ENCODE data around the gene FZD10.

Gene FZD10

GRCh38 chr12:130167537-130167936 lies 5.3 kb downstream of the FZD10 start:
- H3K4me3 ChIP-seq (ENCODE audit: low read depth, low read length) = no peak overlapping the region
- H3K36me3 ChIP-seq (ENCODE audit: control insufficient read depth, insufficient read depth, low read length) = no peaks in the 10 kb centered on the region
- no peak overlapping the region for H3K9ac ChIP-seq (ENCODE audit: low read length)
- H3K27ac ChIP-seq (ENCODE audit: low read depth, low read length) = no peak overlapping the region
- H3K27me3 ChIP-seq (ENCODE audit: control insufficient read depth, insufficient read depth, low read length) = peaks cover 99% of the 10 kb centered on the region
- H3K4me1 ChIP-seq (ENCODE audit: control insufficient read depth, insufficient read depth, low read length) = peaks cover 34% of the 10 kb centered on the region
- no peaks in the 10 kb centered on the region for H3K9me3 ChIP-seq (ENCODE audit: control insufficient read depth, insufficient read depth, low read depth, low read length)

- Histone ChIP-seq H3K4me1 (ENCODE audit: control insufficient read depth, insufficient read depth, low read length) (peaks cover 20% of the 10 kb centered on the region), H3K9ac (ENCODE audit: low read length) (no peak overlapping the region), H3K27me3 (ENCODE audit: control insufficient read depth, insufficient read depth, low read length) (peaks cover 97% of the 10 kb centered on the region), H3K9me3 (ENCODE audit: control insufficient read depth, insufficient read depth, low read depth, low read length) (no peaks in the 10 kb centered on the region), H3K4me3 (ENCODE audit: low read depth, low read length) (no peak overlapping the region), H3K27ac (ENCODE audit: low read depth, low read length) (no peak overlapping the region), H3K36me3 (ENCODE audit: control insufficient read depth, insufficient read depth, low read length) (no peaks in the 10 kb centered on the region)
Observed at GRCh38 chr12:130169256-130169655, 7.0 kb downstream of the FZD10 start.

GRCh38 chr12:130169924-130170323 lies 7.7 kb downstream of the FZD10 start:
- H3K9me3 ChIP-seq (ENCODE audit: control insufficient read depth, insufficient read depth, low read depth, low read length) = no peaks in the 10 kb centered on the region
- H3K27ac ChIP-seq (ENCODE audit: low read depth, low read length) = no peak overlapping the region
- H3K36me3 ChIP-seq (ENCODE audit: control insufficient read depth, insufficient read depth, low read length) = no peaks in the 10 kb centered on the region
- peaks cover 15% of the 10 kb centered on the region for H3K4me1 ChIP-seq (ENCODE audit: control insufficient read depth, insufficient read depth, low read length)
- H3K9ac ChIP-seq (ENCODE audit: low read length) = no peak overlapping the region
- no peak overlapping the region for H3K4me3 ChIP-seq (ENCODE audit: low read depth, low read length)
- H3K27me3 ChIP-seq (ENCODE audit: control insufficient read depth, insufficient read depth, low read length) = peaks cover 93% of the 10 kb centered on the region

GRCh38 chr12:130170611-130171010 lies 8.3 kb downstream of the FZD10 start:
- Histone ChIP-seq H3K27ac (ENCODE audit: low read depth, low read length) (no peak overlapping the region), H3K4me3 (ENCODE audit: low read depth, low read length) (no peak overlapping the region), H3K4me1 (ENCODE audit: control insufficient read depth, insufficient read depth, low read length) (peaks cover 9% of the 10 kb centered on the region), H3K9me3 (ENCODE audit: control insufficient read depth, insufficient read depth, low read depth, low read length) (no peaks in the 10 kb centered on the region), H3K27me3 (ENCODE audit: control insufficient read depth, insufficient read depth, low read length) (peaks cover 88% of the 10 kb centered on the region), H3K9ac (ENCODE audit: low read length) (no peak overlapping the region), H3K36me3 (ENCODE audit: control insufficient read depth, insufficient read depth, low read length) (no peaks in the 10 kb centered on the region)

- Histone ChIP-seq H3K9me3 (ENCODE audit: control insufficient read depth, insufficient read depth, low read depth, low read length) (no peaks in the 10 kb centered on the region), H3K27ac (ENCODE audit: low read depth, low read length) (no peak overlapping the region), H3K4me1 (ENCODE audit: control insufficient read depth, insufficient read depth, low read length) (no peaks in the 10 kb centered on the region), H3K27me3 (ENCODE audit: control insufficient read depth, insufficient read depth, low read length) (peaks cover 46% of the 10 kb centered on the region), H3K4me3 (ENCODE audit: low read depth, low read length) (no peak overlapping the region), H3K9ac (ENCODE audit: low read length) (no peak overlapping the region), H3K36me3 (ENCODE audit: control insufficient read depth, insufficient read depth, low read length) (no peaks in the 10 kb centered on the region)
Observed at GRCh38 chr12:130177635-130178242, 15.5 kb downstream of the FZD10 start.

- Histone ChIP-seq H3K4me3 (ENCODE audit: low read depth, low read length) (no peak overlapping the region), H3K4me1 (ENCODE audit: control insufficient read depth, insufficient read depth, low read length) (no peaks in the 10 kb centered on the region), H3K36me3 (ENCODE audit: control insufficient read depth, insufficient read depth, low read length) (no peaks in the 10 kb centered on the region)
Observed at GRCh38 chr12:130178282-130178681, 16.0 kb downstream of the FZD10 start.

GRCh38 chr12:130179191-130179590 lies 16.9 kb downstream of the FZD10 start:
- no peak overlapping the region for H3K27ac ChIP-seq (ENCODE audit: low read depth, low read length)
- no peak overlapping the region for H3K9ac ChIP-seq (ENCODE audit: low read length)
- no peak overlapping the region for H3K4me3 ChIP-seq (ENCODE audit: low read depth, low read length)
- no peaks in the 10 kb centered on the region for H3K36me3 ChIP-seq (ENCODE audit: control insufficient read depth, insufficient read depth, low read length)
- no peaks in the 10 kb centered on the region for H3K4me1 ChIP-seq (ENCODE audit: control insufficient read depth, insufficient read depth, low read length)
- H3K9me3 ChIP-seq (ENCODE audit: control insufficient read depth, insufficient read depth, low read depth, low read length) = no peaks in the 10 kb centered on the region
- peaks cover 47% of the 10 kb centered on the region for H3K27me3 ChIP-seq (ENCODE audit: control insufficient read depth, insufficient read depth, low read length)

More at GRCh38 chr12:130178282-130178681, 16.0 kb downstream of the FZD10 start:
- no peak overlapping the region for H3K27ac ChIP-seq (ENCODE audit: low read depth, low read length)
- no peaks in the 10 kb centered on the region for H3K9me3 ChIP-seq (ENCODE audit: control insufficient read depth, insufficient read depth, low read depth, low read length)
- peaks cover 46% of the 10 kb centered on the region for H3K27me3 ChIP-seq (ENCODE audit: control insufficient read depth, insufficient read depth, low read length)
- H3K9ac ChIP-seq (ENCODE audit: low read length) = no peak overlapping the region

- no peak overlapping the region for H3K27ac ChIP-seq (ENCODE audit: low read depth, low read length)
- H3K9ac ChIP-seq (ENCODE audit: low read length) = no peak overlapping the region
- H3K27me3 ChIP-seq (ENCODE audit: control insufficient read depth, insufficient read depth, low read length) = peaks cover 51% of the 10 kb centered on the region
- no peaks in the 10 kb centered on the region for H3K9me3 ChIP-seq (ENCODE audit: control insufficient read depth, insufficient read depth, low read depth, low read length)
- no peak overlapping the region for H3K4me3 ChIP-seq (ENCODE audit: low read depth, low read length)
- no peaks in the 10 kb centered on the region for H3K36me3 ChIP-seq (ENCODE audit: control insufficient read depth, insufficient read depth, low read length)
- H3K4me1 ChIP-seq (ENCODE audit: control insufficient read depth, insufficient read depth, low read length) = no peaks in the 10 kb centered on the region
Observed at GRCh38 chr12:130179621-130180020, 17.4 kb downstream of the FZD10 start.

- H3K4me3 ChIP-seq (ENCODE audit: low read depth, low read length) = no peak overlapping the region
- no peaks in the 10 kb centered on the region for H3K36me3 ChIP-seq (ENCODE audit: control insufficient read depth, insufficient read depth, low read length)
- no peaks in the 10 kb centered on the region for H3K4me1 ChIP-seq (ENCODE audit: control insufficient read depth, insufficient read depth, low read length)
- H3K9me3 ChIP-seq (ENCODE audit: control insufficient read depth, insufficient read depth, low read depth, low read length) = no peaks in the 10 kb centered on the region
- peaks cover 55% of the 10 kb centered on the region for H3K27me3 ChIP-seq (ENCODE audit: control insufficient read depth, insufficient read depth, low read length)
- H3K9ac ChIP-seq (ENCODE audit: low read length) = no peak overlapping the region
- no peak overlapping the region for H3K27ac ChIP-seq (ENCODE audit: low read depth, low read length)
Observed at GRCh38 chr12:130181211-130181610, 18.9 kb downstream of the FZD10 start.

- Histone ChIP-seq H3K9ac (ENCODE audit: low read length) (no peak overlapping the region), H3K36me3 (ENCODE audit: control insufficient read depth, insufficient read depth, low read length) (no peaks in the 10 kb centered on the region), H3K4me3 (ENCODE audit: low read depth, low read length) (no peak overlapping the region), H3K27me3 (ENCODE audit: control insufficient read depth, insufficient read depth, low read length) (peaks cover 54% of the 10 kb centered on the region), H3K4me1 (ENCODE audit: control insufficient read depth, insufficient read depth, low read length) (peaks cover 7% of the 10 kb centered on the region; the same call in 1 of the 2 replicates), H3K9me3 (ENCODE audit: control insufficient read depth, insufficient read depth, low read depth, low read length) (no peaks in the 10 kb centered on the region), H3K27ac (ENCODE audit: low read depth, low read length) (no peak overlapping the region)
Observed at GRCh38 chr12:130183585-130184370, 21.5 kb downstream of the FZD10 start.

GRCh38 chr12:130184404-130185090 lies 22.3 kb downstream of the FZD10 start:
- no peak overlapping the region for H3K9ac ChIP-seq (ENCODE audit: low read length)
- H3K4me1 ChIP-seq (ENCODE audit: control insufficient read depth, insufficient read depth, low read length) = peaks cover 7% of the 10 kb centered on the region; the same call in 1 of the 2 replicates
- no peaks in the 10 kb centered on the region for H3K9me3 ChIP-seq (ENCODE audit: control insufficient read depth, insufficient read depth, low read depth, low read length)
- H3K27me3 ChIP-seq (ENCODE audit: control insufficient read depth, insufficient read depth, low read length) = peaks cover 49% of the 10 kb centered on the region
- no peak overlapping the region for H3K27ac ChIP-seq (ENCODE audit: low read depth, low read length)
- no peak overlapping the region for H3K4me3 ChIP-seq (ENCODE audit: low read depth, low read length)
- no peaks in the 10 kb centered on the region for H3K36me3 ChIP-seq (ENCODE audit: control insufficient read depth, insufficient read depth, low read length)
